Measurements from ENCODE around the gene GNRHR.

Gene GNRHR, protein sequence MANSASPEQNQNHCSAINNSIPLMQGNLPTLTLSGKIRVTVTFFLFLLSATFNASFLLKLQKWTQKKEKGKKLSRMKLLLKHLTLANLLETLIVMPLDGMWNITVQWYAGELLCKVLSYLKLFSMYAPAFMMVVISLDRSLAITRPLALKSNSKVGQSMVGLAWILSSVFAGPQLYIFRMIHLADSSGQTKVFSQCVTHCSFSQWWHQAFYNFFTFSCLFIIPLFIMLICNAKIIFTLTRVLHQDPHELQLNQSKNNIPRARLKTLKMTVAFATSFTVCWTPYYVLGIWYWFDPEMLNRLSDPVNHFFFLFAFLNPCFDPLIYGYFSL

GRCh38 chr4:67754288-67754687, at the start of gene GNRHR:
Gene GNRHR, minus strand, starts transcription at chr4:67754388. Its CDS starts 53 bp downstream, at chr4:67754335.
- no peak for DNase-seq (ENCODE audit: low read depth)
- TF ChIP-seq, protein P1, sequence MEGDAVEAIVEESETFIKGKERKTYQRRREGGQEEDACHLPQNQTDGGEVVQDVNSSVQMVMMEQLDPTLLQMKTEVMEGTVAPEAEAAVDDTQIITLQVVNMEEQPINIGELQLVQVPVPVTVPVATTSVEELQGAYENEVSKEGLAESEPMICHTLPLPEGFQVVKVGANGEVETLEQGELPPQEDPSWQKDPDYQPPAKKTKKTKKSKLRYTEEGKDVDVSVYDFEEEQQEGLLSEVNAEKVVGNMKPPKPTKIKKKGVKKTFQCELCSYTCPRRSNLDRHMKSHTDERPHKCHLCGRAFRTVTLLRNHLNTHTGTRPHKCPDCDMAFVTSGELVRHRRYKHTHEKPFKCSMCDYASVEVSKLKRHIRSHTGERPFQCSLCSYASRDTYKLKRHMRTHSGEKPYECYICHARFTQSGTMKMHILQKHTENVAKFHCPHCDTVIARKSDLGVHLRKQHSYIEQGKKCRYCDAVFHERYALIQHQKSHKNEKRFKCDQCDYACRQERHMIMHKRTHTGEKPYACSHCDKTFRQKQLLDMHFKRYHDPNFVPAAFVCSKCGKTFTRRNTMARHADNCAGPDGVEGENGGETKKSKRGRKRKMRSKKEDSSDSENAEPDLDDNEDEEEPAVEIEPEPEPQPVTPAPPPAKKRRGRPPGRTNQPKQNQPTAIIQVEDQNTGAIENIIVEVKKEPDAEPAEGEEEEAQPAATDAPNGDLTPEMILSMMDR (IDR thresholded peaks at IDR 0.05; ENCODE audit: low read depth, low read length, missing control alignments) = no peak

DNA sequence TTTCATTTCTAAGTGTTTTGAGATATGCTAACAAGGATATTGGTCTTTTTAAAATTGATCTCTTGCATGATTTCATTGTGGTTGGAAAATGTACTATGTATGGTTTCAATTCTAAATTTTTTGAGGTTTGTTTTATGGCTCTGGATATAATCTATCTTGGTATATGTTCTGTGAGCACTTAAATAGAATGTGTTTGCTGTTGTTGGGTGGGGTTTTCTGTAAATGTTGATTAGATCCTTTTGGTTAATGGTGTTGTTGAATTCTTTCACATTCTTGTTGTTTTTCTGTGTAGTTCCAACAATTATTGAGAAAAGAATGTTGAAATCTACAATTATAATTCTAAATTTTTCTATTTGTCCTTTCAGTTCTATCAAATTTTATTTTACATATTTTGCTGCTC, 42.6 kb upstream of the GNRHR start:
- TF ChIP-seq, protein P1 (IDR thresholded peaks at IDR 0.05; ENCODE audit: low read depth, low read length, missing control alignments) = no peak
- no peak for DNase-seq (ENCODE audit: low read depth)

More at GRCh38 chr4:67754288-67754687, at the start of gene GNRHR:
- H3K4me3 ChIP-seq (ENCODE audit: low read depth, low read length) = no peak within 1 kb of the TSS

DNA sequence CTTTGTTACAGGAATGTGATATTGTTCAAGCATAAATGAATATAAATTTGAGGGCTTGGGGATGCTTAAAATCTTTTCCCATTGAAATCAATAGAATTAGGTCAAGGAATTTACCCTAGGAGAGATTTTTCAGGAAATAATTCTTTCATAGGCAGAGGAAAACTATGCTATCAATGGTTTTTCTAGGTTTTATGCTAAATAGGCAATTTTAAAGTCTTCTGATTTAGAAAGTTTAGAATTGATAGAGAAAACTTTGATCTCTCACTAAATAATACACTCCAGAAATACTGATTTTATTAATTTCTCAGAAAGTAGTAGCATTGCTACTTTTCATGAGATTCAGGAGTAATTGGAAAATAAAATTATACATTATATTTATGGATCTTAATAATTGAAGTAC, 36.5 kb upstream of the GNRHR start:
- no peak for DNase-seq (ENCODE audit: low read depth)
- no peak overlapping the region for H3K4me3 ChIP-seq (ENCODE audit: low read depth, low read length)
- TF ChIP-seq, protein P1 (IDR thresholded peaks at IDR 0.05; ENCODE audit: low read depth, low read length, missing control alignments) = no peak

More for the DNA sequence above, 42.6 kb upstream of the GNRHR start:
- no peak overlapping the region for H3K4me3 ChIP-seq (ENCODE audit: low read depth, low read length)

- TF ChIP-seq, protein P1 (IDR thresholded peaks at IDR 0.05; ENCODE audit: low read depth, low read length, missing control alignments) = no peak
- DNase-seq (ENCODE audit: low read depth) = no peak
- H3K4me3 ChIP-seq (ENCODE audit: low read depth, low read length) = no peak overlapping the region
Observed at GRCh38 chr4:67787311-67787710, 33.1 kb upstream of the GNRHR start.

DNA sequence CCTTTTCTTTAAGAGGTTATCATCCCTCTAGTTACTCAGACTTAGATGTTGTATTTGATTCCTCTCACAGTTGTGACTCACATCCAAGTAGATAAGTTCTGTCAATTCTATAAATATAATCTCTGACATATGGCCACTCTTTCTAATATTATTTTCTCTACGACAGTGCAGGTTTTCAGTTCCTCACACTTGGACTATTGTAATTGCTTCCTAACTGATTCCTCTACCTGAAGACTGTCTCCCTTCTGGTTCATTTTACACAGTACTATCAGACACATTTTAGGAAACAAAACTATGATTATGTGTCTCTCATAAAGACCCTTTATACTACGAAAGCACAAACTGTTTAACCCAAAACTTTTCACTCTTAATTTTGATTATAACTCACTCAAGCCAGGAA, 31.3 kb upstream of the GNRHR start:
- no peak for DNase-seq (ENCODE audit: low read depth)
- no peak overlapping the region for H3K4me3 ChIP-seq (ENCODE audit: low read depth, low read length)
- TF ChIP-seq, protein P1 (IDR thresholded peaks at IDR 0.05; ENCODE audit: low read depth, low read length, missing control alignments) = no peak

GRCh38 chr4:67779631-67780030, 25.4 kb upstream of the GNRHR start:
- TF ChIP-seq, protein P1 (IDR thresholded peaks at IDR 0.05; ENCODE audit: low read depth, low read length, missing control alignments) = no peak
- H3K4me3 ChIP-seq (ENCODE audit: low read depth, low read length) = no peak overlapping the region
- DNase-seq (ENCODE audit: low read depth) = no peak

DNA sequence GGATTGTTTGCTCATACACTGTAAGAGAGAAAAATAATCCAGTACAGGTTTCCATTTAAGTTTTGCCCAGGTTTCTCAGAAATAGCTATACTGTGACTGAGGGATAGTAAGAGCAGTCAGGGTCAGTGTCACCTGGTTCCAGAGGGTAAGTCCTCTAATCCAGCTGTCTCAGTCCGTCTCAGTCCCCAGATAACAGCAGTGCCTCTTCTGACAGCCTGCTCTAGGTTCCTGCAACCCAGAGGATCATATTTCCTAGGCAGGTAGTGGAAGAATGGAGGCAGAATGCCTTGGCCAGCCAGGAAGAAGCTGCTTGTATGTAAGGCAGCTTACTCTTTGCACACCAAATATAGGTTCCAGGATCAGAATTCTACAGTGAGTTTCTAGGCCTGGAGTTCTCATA, 22.6 kb upstream of the GNRHR start:
- DNase-seq (ENCODE audit: low read depth) = no peak
- TF ChIP-seq, protein P1 (IDR thresholded peaks at IDR 0.05; ENCODE audit: low read depth, low read length, missing control alignments) = no peak
- H3K4me3 ChIP-seq (ENCODE audit: low read depth, low read length) = no peak overlapping the region
